Tibial nerve (tissue), 4 donors: ENCODE data around the gene RNASE3.

ENCODE experiments used
- EP300 ChIP-seq, 2 donors: sonication (generic); formaldehyde crosslinking; IDR thresholded peaks; one replicate each; pipeline ENCODE4 v1.6.1; 2017; ENCODE audit warnings: antibody characterized with exemption in 2 of 2, mild to moderate bottlenecking in 1 of 2
- POLR2A ChIP-seq, 2 donors: fragments of 450-650 bp; IDR thresholded peaks; one replicate each; pipeline ENCODE4 v1.6.1; 2017; ENCODE audit warnings: antibody characterized with exemption in 2 of 2, mild to moderate bottlenecking in 2 of 2, moderate library complexity in 2 of 2
- TF ChIP-seq, protein P1 (sequence below), 5 experiments: fragments of 200-600 bp in 3 of 5; fragments of 450-650 bp in 2 of 5; sonication (generic) in 3 of 5; IDR thresholded peaks; one replicate each; pipeline ENCODE4 v1.5.1; 2016 to 2019; ENCODE audit warnings: antibody characterized with exemption in 5 of 5, mild to moderate bottlenecking in 3 of 5, moderate library complexity in 2 of 5

DNA sequence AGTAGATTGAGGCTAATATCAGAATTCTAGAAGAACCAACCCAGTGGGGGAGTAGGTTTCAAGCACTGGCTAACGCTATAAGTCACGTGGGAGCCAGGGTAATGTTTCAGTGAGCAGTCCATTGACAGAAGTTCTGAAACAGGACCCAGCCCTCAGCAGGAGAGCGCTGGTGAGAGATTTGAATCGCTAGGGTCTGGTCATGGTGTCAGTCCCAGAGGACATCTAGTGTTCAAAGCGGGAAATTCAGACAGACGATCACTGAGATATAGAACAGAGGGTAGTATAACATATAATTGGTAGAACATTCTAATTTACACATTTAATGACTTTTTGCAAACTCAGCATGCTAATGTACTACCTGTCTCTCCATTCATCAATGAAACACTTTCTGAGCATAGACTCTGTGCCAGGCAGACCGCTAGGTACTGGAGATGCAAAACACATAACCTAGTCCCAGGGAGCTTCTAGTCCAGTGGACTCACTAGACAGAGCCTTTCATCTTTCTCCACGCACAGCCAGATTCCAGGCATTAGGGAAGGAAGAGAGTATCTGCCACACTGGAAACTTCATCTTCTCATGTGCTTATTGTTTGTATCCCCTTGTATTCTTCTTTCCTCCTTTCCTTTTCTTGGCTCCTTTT, 35.4 kb upstream of the RNASE3 start:
- TF ChIP-seq, protein P1, sequence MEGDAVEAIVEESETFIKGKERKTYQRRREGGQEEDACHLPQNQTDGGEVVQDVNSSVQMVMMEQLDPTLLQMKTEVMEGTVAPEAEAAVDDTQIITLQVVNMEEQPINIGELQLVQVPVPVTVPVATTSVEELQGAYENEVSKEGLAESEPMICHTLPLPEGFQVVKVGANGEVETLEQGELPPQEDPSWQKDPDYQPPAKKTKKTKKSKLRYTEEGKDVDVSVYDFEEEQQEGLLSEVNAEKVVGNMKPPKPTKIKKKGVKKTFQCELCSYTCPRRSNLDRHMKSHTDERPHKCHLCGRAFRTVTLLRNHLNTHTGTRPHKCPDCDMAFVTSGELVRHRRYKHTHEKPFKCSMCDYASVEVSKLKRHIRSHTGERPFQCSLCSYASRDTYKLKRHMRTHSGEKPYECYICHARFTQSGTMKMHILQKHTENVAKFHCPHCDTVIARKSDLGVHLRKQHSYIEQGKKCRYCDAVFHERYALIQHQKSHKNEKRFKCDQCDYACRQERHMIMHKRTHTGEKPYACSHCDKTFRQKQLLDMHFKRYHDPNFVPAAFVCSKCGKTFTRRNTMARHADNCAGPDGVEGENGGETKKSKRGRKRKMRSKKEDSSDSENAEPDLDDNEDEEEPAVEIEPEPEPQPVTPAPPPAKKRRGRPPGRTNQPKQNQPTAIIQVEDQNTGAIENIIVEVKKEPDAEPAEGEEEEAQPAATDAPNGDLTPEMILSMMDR (IDR thresholded peaks at IDR 0.05) = peak; percentile 65 to 86 (median 74)
- TF ChIP-seq POLR2A (IDR thresholded peaks at IDR 0.05) (no peak), EP300 (IDR thresholded peaks at IDR 0.05) (peak in 1 of 2 donors; percentile 18)
